ENCODE measurements around the gene PRKG1.

The PRKG1 gene

GRCh38 chr10:52170776-52171175, 1096.5 kb downstream of the PRKG1 start:
- Histone ChIP-seq H3K9me2 (replicated peaks; ENCODE audit: control insufficient read depth, low read length) (no peaks in the 10 kb centered on the region), H3K4me3 (ENCODE audit: low read length) (no peak overlapping the region), H3K27me3 (ENCODE audit: control insufficient read depth, low read length) (no peaks in the 10 kb centered on the region), H3K4me2 (ENCODE audit: low read length) (no peak overlapping the region), H3K36me3 (ENCODE audit: control insufficient read depth, low read length) (no peaks in the 10 kb centered on the region), H3K79me2 (ENCODE audit: control insufficient read depth, low read length) (no peaks in the 10 kb centered on the region), H3K9me3 (ENCODE audit: control insufficient read depth, insufficient read depth, low read length) (no peaks in the 10 kb centered on the region), H4K20me1 (ENCODE audit: control insufficient read depth, insufficient read depth, low read depth, low read length) (no peaks in the 10 kb centered on the region), H3F3A (ENCODE audit: control insufficient read depth, insufficient read depth) (no peaks in the 10 kb centered on the region), H3K27ac (ENCODE audit: low read depth, low read length) (no peak overlapping the region), H3K4me1 (ENCODE audit: control insufficient read depth, low read length) (peaks cover 6% of the 10 kb centered on the region)
- no peak for TF ChIP-seq EZH2phosphoT487 (IDR thresholded peaks at IDR 0.05; ENCODE audit: borderline replicate concordance, low read length)
- TF ChIP-seq CTCF (IDR thresholded peaks at IDR 0.05; ENCODE audit: low read depth, low read length, poor library complexity, severe bottlenecking) = no peak

- Histone ChIP-seq H3K4me3 (ENCODE audit: low read length) (no peak overlapping the region), H3K79me2 (ENCODE audit: control insufficient read depth, low read length) (no peaks in the 10 kb centered on the region), H4K20me1 (ENCODE audit: control insufficient read depth, insufficient read depth, low read depth, low read length) (no peaks in the 10 kb centered on the region), H3K9me2 (replicated peaks; ENCODE audit: control insufficient read depth, low read length) (no peaks in the 10 kb centered on the region), H3K4me2 (ENCODE audit: low read length) (no peak overlapping the region), H3K4me1 (ENCODE audit: control insufficient read depth, low read length) (peaks cover 6% of the 10 kb centered on the region), H3K36me3 (ENCODE audit: control insufficient read depth, low read length) (no peaks in the 10 kb centered on the region), H3K27ac (ENCODE audit: low read depth, low read length) (no peak overlapping the region), H3K9me3 (ENCODE audit: control insufficient read depth, insufficient read depth, low read length) (no peaks in the 10 kb centered on the region), H3F3A (ENCODE audit: control insufficient read depth, insufficient read depth) (no peaks in the 10 kb centered on the region), H3K27me3 (ENCODE audit: control insufficient read depth, low read length) (no peaks in the 10 kb centered on the region)
- TF ChIP-seq CTCF (IDR thresholded peaks at IDR 0.05; ENCODE audit: low read depth, low read length, poor library complexity, severe bottlenecking) (no peak), EZH2phosphoT487 (IDR thresholded peaks at IDR 0.05; ENCODE audit: borderline replicate concordance, low read length) (no peak)
Observed at GRCh38 chr10:52172581-52172980, 1098.3 kb downstream of the PRKG1 start.

GRCh38 chr10:52185256-52185655, 1111.0 kb downstream of the PRKG1 start:
- no peaks in the 10 kb centered on the region for H3F3A ChIP-seq (ENCODE audit: control insufficient read depth, insufficient read depth)
- H3K4me1 ChIP-seq (ENCODE audit: control insufficient read depth, low read length) = no peaks in the 10 kb centered on the region
- no peaks in the 10 kb centered on the region for H3K79me2 ChIP-seq (ENCODE audit: control insufficient read depth, low read length)
- H3K27me3 ChIP-seq (ENCODE audit: control insufficient read depth, low read length) = no peaks in the 10 kb centered on the region
- H3K4me3 ChIP-seq (ENCODE audit: low read length) = no peak overlapping the region
- H3K36me3 ChIP-seq (ENCODE audit: control insufficient read depth, low read length) = no peaks in the 10 kb centered on the region
- H3K27ac ChIP-seq (ENCODE audit: low read depth, low read length) = no peak overlapping the region
- H3K4me2 ChIP-seq (ENCODE audit: low read length) = no peak overlapping the region
- no peaks in the 10 kb centered on the region for H4K20me1 ChIP-seq (ENCODE audit: control insufficient read depth, insufficient read depth, low read depth, low read length)
- no peaks in the 10 kb centered on the region for H3K9me2 ChIP-seq (replicated peaks; ENCODE audit: control insufficient read depth, low read length)
- no peaks in the 10 kb centered on the region for H3K9me3 ChIP-seq (ENCODE audit: control insufficient read depth, insufficient read depth, low read length)
- TF ChIP-seq CTCF (IDR thresholded peaks at IDR 0.05; ENCODE audit: low read depth, low read length, poor library complexity, severe bottlenecking) (no peak), EZH2phosphoT487 (IDR thresholded peaks at IDR 0.05; ENCODE audit: borderline replicate concordance, low read length) (no peak)
